ENCODE data around the gene CASKIN2.

- TF ChIP-seq CTCF (conservative IDR thresholded peaks at IDR 0.05; ENCODE audit: low read depth, low read length): no peak
- no peak for TF ChIP-seq NFE2L2 (IDR thresholded peaks at IDR 0.05; ENCODE audit: low read depth, low read length)
- TF ChIP-seq CHD1 (IDR thresholded peaks at IDR 0.05; ENCODE audit: low read depth, low read length): no peak
- TF ChIP-seq SMC3 (IDR thresholded peaks at IDR 0.05; ENCODE audit: low read depth, low read length): no peak
- TF ChIP-seq POLR2A (IDR thresholded peaks at IDR 0.05; ENCODE audit: low read depth, low read length): no peak
- TF ChIP-seq FOS (IDR thresholded peaks at IDR 0.05; ENCODE audit: low read depth, low read length): no peak
- TF ChIP-seq, protein P1, sequence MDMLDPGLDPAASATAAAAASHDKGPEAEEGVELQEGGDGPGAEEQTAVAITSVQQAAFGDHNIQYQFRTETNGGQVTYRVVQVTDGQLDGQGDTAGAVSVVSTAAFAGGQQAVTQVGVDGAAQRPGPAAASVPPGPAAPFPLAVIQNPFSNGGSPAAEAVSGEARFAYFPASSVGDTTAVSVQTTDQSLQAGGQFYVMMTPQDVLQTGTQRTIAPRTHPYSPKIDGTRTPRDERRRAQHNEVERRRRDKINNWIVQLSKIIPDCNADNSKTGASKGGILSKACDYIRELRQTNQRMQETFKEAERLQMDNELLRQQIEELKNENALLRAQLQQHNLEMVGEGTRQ (IDR thresholded peaks at IDR 0.05; ENCODE audit: low read depth, low read length): no peak
- no peak for TF ChIP-seq MAZ (IDR thresholded peaks at IDR 0.05; ENCODE audit: borderline replicate concordance, low read depth, low read length)
- no peak for TF ChIP-seq MXI1 (IDR thresholded peaks at IDR 0.05; ENCODE audit: borderline replicate concordance, low read depth, low read length)
- no peak for TF ChIP-seq BHLHE40 (IDR thresholded peaks at IDR 0.05; ENCODE audit: low read depth, low read length)
- no peak for TF ChIP-seq RAD21 (IDR thresholded peaks at IDR 0.05; ENCODE audit: low read length)
Observed at GRCh38 chr17:75530837-75531720, 15.7 kb upstream of the CASKIN2 start.

Measured in IMR-90 (cell line).